ENCODE results near the gene EXOC6.
A peak's percentile ranks its signal among the peaks of the same experiment; 100 is the strongest.

The EXOC6 gene, protein sequence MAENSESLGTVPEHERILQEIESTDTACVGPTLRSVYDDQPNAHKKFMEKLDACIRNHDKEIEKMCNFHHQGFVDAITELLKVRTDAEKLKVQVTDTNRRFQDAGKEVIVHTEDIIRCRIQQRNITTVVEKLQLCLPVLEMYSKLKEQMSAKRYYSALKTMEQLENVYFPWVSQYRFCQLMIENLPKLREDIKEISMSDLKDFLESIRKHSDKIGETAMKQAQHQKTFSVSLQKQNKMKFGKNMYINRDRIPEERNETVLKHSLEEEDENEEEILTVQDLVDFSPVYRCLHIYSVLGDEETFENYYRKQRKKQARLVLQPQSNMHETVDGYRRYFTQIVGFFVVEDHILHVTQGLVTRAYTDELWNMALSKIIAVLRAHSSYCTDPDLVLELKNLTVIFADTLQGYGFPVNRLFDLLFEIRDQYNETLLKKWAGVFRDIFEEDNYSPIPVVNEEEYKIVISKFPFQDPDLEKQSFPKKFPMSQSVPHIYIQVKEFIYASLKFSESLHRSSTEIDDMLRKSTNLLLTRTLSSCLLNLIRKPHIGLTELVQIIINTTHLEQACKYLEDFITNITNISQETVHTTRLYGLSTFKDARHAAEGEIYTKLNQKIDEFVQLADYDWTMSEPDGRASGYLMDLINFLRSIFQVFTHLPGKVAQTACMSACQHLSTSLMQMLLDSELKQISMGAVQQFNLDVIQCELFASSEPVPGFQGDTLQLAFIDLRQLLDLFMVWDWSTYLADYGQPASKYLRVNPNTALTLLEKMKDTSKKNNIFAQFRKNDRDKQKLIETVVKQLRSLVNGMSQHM

DNA sequence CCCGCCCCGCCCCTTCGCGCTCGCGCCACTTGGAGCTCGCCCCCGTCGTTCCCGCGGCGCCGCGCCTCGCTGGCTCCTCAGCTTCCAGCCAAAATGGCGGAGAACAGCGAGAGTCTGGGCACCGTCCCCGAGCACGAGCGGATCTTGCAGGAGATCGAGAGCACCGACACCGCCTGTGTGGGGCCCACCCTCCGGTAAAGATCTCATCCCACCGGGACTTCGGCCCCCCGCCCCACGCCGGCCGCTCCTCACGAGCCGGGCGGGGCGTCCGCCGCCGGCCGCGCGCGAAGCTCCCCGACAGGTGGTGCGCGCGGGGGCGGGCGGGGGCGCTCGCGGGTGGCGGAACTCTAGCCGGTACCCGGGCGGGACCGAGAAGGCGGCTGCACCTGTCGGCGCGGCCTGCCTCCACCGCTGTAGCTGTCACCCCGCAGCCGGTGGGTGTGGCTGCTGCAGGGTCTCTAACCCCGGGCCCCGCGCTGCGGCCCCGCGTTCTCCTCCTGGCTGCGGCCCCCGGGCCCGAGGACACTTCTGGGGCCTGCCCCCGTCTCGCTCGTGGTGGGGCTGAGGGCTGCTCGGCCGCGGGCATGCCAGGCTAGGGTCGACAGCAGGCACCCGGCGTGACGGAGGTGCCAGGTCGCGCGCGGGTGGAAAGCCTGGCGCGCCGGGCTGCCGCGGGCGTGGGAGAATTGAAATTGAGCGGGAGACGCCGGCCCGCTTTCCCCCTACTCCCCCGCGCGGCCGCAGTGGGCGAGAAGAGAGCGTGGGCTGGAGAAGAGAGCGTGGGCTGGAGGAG lies at the start of gene EXOC6:
TSS of gene EXOC6 (plus strand) at position 80 of the 793 bp plus-strand sequence. CDS start at position 94, 14 bp downstream.
- H3K4me1 ChIP-seq (ENCODE audit: control insufficient read depth in 5 of 5, insufficient read depth in 5 of 5, low read length in 5 of 5): peaks cover 3 to 21% (median 17%) of the 10 kb centered on the region in 5 donors
- H3K4me3 ChIP-seq (ENCODE audit: low read depth in 1 of 5, low read length in 5 of 5): peak within 1 kb of the TSS; percentile 75 to 91 (median 84)
- peak within 1 kb of the TSS; percentile 65 to 81 (median 77) for H3K9ac ChIP-seq (ENCODE audit: low read length in 5 of 5)
- H3K27me3 ChIP-seq (ENCODE audit: control insufficient read depth in 5 of 5, insufficient read depth in 4 of 5, low read length in 5 of 5): no peaks in the 10 kb centered on the region
- peak within 1 kb of the TSS; percentile 57 for H3K27ac ChIP-seq (ENCODE audit: low read depth, low read length)
- no peaks in the 10 kb centered on the region for H3K9me3 ChIP-seq (ENCODE audit: control insufficient read depth in 5 of 5, low read length in 5 of 5)
- H3K36me3 ChIP-seq (ENCODE audit: control insufficient read depth in 5 of 5, insufficient read depth in 5 of 5, low read length in 5 of 5): no peaks in the 10 kb centered on the region

- H3K27ac ChIP-seq (ENCODE audit: low read depth, low read length): no peak overlapping the region
These were observed 48.8 kb upstream of the EXOC6 start for GRCh38 chr10:92799568-92799967.

DNA sequence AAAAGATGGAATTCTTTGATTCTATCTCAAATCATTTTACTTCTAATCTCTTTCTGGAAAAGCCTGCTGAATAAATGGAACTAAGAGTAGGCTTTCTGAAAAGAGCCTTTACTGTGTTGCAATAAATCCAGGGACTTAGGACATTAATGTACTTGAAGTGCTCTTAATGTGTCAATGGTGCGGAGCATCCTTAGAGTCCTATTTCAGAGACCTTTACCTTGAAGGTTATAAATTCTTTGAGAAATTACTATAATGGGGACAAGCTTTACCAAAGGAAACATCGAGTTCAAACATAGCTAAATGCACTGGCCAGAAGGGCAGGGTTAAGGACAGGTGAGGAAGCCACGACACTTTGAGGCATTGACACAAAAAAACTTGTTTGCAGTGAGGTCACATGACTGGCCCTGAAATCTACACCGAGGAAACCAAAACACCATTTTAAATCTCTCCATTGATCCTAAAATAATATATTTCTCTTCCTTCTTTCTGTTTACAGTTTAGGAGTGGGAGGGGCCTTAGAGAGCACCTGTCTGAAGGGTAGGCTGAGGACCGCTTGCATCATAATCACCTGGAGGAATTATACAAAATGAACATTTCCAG lies 48.1 kb upstream of the EXOC6 start:
- H3K27me3 ChIP-seq (ENCODE audit: control insufficient read depth in 5 of 5, insufficient read depth in 4 of 5, low read length in 5 of 5): no peaks in the 10 kb centered on the region
- H3K4me1 ChIP-seq (ENCODE audit: control insufficient read depth in 5 of 5, insufficient read depth in 5 of 5, low read length in 5 of 5): peaks cover 0 to 5% (median 0%) of the 10 kb centered on the region in 5 donors
- H3K4me3 ChIP-seq (ENCODE audit: low read depth in 1 of 5, low read length in 5 of 5): no peak overlapping the region
- H3K27ac ChIP-seq (ENCODE audit: low read depth, low read length): no peak overlapping the region
- no peaks in the 10 kb centered on the region for H3K9me3 ChIP-seq (ENCODE audit: control insufficient read depth in 5 of 5, low read length in 5 of 5)
- H3K36me3 ChIP-seq (ENCODE audit: control insufficient read depth in 5 of 5, insufficient read depth in 5 of 5, low read length in 5 of 5): no peaks in the 10 kb centered on the region
- H3K9ac ChIP-seq (ENCODE audit: low read length in 5 of 5): no peak overlapping the region

More at GRCh38 chr10:92799568-92799967, 48.8 kb upstream of the EXOC6 start:
- H3K9me3 ChIP-seq (ENCODE audit: control insufficient read depth in 5 of 5, low read length in 5 of 5): no peaks in the 10 kb centered on the region
- no peak overlapping the region for H3K9ac ChIP-seq (ENCODE audit: low read length in 5 of 5)
- H3K36me3 ChIP-seq (ENCODE audit: control insufficient read depth in 5 of 5, insufficient read depth in 5 of 5, low read length in 5 of 5): no peaks in the 10 kb centered on the region
- H3K27me3 ChIP-seq (ENCODE audit: control insufficient read depth in 5 of 5, insufficient read depth in 4 of 5, low read length in 5 of 5): no peaks in the 10 kb centered on the region
- H3K4me1 ChIP-seq (ENCODE audit: control insufficient read depth in 5 of 5, insufficient read depth in 5 of 5, low read length in 5 of 5): peaks cover 0 to 5% (median 0%) of the 10 kb centered on the region in 5 donors
- H3K4me3 ChIP-seq (ENCODE audit: low read depth in 1 of 5, low read length in 5 of 5): no peak overlapping the region

DNA sequence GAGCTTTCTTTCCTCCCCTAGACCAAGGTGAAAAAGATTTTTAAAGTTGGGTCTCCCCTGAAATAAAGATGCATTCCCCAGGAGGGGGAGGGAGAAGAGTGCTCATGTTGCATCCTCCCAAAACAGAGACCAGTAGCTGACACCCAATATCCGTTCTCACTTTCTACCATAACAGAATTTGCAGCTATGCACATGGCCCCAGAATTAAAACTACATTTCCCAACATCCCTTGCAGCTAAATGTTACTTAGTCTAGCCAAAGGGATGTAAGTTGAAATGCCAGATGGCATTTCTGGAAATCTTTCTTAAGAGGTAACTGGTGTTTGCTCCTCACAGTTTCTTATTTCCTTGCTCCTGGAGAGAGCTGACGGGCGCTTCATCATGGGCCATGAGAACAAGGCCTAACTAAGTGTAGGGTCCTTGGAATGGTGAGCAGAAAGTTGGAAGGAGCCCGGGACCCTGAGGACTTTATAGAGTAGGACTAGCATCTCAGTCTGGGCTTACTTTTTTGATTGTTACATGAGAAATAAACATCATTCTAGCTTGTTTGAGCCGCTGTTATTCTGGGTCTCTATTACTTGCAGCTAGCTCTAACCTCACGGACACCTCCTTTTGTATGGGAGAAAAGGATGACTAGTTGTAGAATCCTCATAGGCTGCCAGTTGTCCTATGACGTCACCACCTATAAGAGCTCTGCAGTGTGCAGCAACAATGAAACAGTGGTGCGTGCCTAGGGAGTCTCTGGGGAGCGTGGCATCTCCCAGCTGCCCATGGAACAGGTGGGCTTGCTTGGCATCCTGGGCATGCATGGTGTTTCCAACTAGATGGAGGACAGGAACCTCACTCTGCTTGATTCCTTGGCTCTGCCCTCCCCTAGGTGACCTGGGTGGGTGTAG lies 46.1 kb upstream of the EXOC6 start:
- Histone ChIP-seq H3K9me3 (ENCODE audit: control insufficient read depth in 5 of 5, low read length in 5 of 5) (no peaks in the 10 kb centered on the region), H3K27me3 (ENCODE audit: control insufficient read depth in 5 of 5, insufficient read depth in 4 of 5, low read length in 5 of 5) (no peaks in the 10 kb centered on the region), H3K4me3 (ENCODE audit: low read depth in 1 of 5, low read length in 5 of 5) (no peak overlapping the region), H3K9ac (ENCODE audit: low read length in 5 of 5) (no peak overlapping the region), H3K4me1 (ENCODE audit: control insufficient read depth in 5 of 5, insufficient read depth in 5 of 5, low read length in 5 of 5) (peaks cover 0 to 5% (median 0%) of the 10 kb centered on the region in 5 donors), H3K36me3 (ENCODE audit: control insufficient read depth in 5 of 5, insufficient read depth in 5 of 5, low read length in 5 of 5) (no peaks in the 10 kb centered on the region), H3K27ac (ENCODE audit: low read depth, low read length) (no peak overlapping the region)

DNA sequence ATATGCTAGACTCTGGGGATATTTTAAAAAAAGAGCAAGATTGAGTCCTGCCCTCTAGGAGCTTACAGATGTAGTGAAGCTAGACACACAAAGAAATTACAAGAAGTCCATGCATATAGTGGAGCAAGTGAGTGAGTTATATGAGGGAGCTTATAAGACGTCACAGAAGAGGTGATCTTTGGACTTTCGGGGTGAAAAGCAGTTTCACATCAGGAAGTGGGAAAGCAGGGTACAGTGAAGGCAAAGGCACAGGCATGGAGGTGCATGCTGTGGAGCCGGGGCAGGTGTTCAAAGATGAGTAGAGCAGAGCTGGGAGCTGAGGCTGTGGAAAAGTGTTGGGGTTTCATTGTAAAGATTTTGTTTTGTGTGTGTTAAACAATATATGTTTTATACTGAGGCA lies 38.5 kb upstream of the EXOC6 start:
- H3K36me3 ChIP-seq (ENCODE audit: control insufficient read depth in 5 of 5, insufficient read depth in 5 of 5, low read length in 5 of 5): no peaks in the 10 kb centered on the region
- H3K27ac ChIP-seq (ENCODE audit: low read depth, low read length): no peak overlapping the region
- H3K27me3 ChIP-seq (ENCODE audit: control insufficient read depth in 5 of 5, insufficient read depth in 4 of 5, low read length in 5 of 5): peaks cover 0 to 3% (median 0%) of the 10 kb centered on the region in 5 donors
- peaks cover 0 to 4% (median 0%) of the 10 kb centered on the region in 5 donors for H3K4me1 ChIP-seq (ENCODE audit: control insufficient read depth in 5 of 5, insufficient read depth in 5 of 5, low read length in 5 of 5)
- no peak overlapping the region for H3K4me3 ChIP-seq (ENCODE audit: low read depth in 1 of 5, low read length in 5 of 5)
- H3K9ac ChIP-seq (ENCODE audit: low read length in 5 of 5): no peak overlapping the region
- H3K9me3 ChIP-seq (ENCODE audit: control insufficient read depth in 5 of 5, low read length in 5 of 5): no peaks in the 10 kb centered on the region

DNA sequence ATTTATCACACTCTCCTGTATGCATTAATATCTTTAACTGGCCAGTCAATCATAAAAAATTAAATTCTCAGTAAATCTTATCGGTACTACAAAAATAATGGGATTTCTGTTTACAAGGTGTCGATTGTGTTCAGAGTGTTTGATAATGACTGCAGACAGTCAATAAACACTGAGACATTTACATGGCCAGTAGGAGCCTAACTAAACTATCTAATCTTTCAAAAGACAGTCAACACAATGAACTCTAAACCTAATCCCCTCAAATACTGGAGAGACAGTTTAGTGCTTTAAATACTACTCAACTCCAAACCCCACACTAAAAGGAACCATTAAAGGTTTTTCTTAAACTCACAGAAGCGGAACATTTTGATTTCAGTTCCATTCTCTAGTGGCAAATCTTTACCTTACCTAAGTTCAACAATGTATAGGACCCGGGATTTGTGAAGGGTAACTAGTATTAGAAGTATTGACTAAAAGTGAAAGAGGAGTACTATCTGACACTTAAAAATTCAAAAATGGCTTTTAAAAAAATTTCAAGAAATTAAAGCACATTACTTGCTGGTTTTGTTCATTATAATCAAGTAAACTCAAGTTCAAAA lies 37.3 kb upstream of the EXOC6 start:
- no peak overlapping the region for H3K27ac ChIP-seq (ENCODE audit: low read depth, low read length)
- no peak overlapping the region for H3K4me3 ChIP-seq (ENCODE audit: low read depth in 1 of 5, low read length in 5 of 5)

GRCh38 chr10:92811986-92812385 lies 36.3 kb upstream of the EXOC6 start:
- H3K27ac ChIP-seq (ENCODE audit: low read depth, low read length): no peak overlapping the region
- H3K4me3 ChIP-seq (ENCODE audit: low read depth in 1 of 5, low read length in 5 of 5): no peak overlapping the region
- no peaks in the 10 kb centered on the region for H3K9me3 ChIP-seq (ENCODE audit: control insufficient read depth in 5 of 5, low read length in 5 of 5)
- no peaks in the 10 kb centered on the region for H3K36me3 ChIP-seq (ENCODE audit: control insufficient read depth in 5 of 5, insufficient read depth in 5 of 5, low read length in 5 of 5)
- H3K4me1 ChIP-seq (ENCODE audit: control insufficient read depth in 5 of 5, insufficient read depth in 5 of 5, low read length in 5 of 5): peaks cover 0 to 19% (median 0%) of the 10 kb centered on the region in 5 donors
- H3K9ac ChIP-seq (ENCODE audit: low read length in 5 of 5): no peak overlapping the region
- H3K27me3 ChIP-seq (ENCODE audit: control insufficient read depth in 5 of 5, insufficient read depth in 4 of 5, low read length in 5 of 5): peaks cover 0 to 3% (median 0%) of the 10 kb centered on the region in 5 donors

More for the DNA sequence above, 37.3 kb upstream of the EXOC6 start:
- Histone ChIP-seq H3K36me3 (ENCODE audit: control insufficient read depth in 5 of 5, insufficient read depth in 5 of 5, low read length in 5 of 5) (no peaks in the 10 kb centered on the region), H3K4me1 (ENCODE audit: control insufficient read depth in 5 of 5, insufficient read depth in 5 of 5, low read length in 5 of 5) (peaks cover 0 to 12% (median 0%) of the 10 kb centered on the region in 5 donors), H3K27me3 (ENCODE audit: control insufficient read depth in 5 of 5, insufficient read depth in 4 of 5, low read length in 5 of 5) (peaks cover 0 to 3% (median 0%) of the 10 kb centered on the region in 5 donors), H3K9ac (ENCODE audit: low read length in 5 of 5) (no peak overlapping the region), H3K9me3 (ENCODE audit: control insufficient read depth in 5 of 5, low read length in 5 of 5) (no peaks in the 10 kb centered on the region)

- H3K27me3 ChIP-seq (ENCODE audit: control insufficient read depth in 5 of 5, insufficient read depth in 4 of 5, low read length in 5 of 5): peaks cover 0 to 3% (median 0%) of the 10 kb centered on the region in 5 donors
- no peak overlapping the region for H3K9ac ChIP-seq (ENCODE audit: low read length in 5 of 5)
- no peak overlapping the region for H3K27ac ChIP-seq (ENCODE audit: low read depth, low read length)
These were observed 34.3 kb upstream of the EXOC6 start for GRCh38 chr10:92813979-92814378.

More at GRCh38 chr10:92813979-92814378, 34.3 kb upstream of the EXOC6 start:
- Histone ChIP-seq H3K4me1 (ENCODE audit: control insufficient read depth in 5 of 5, insufficient read depth in 5 of 5, low read length in 5 of 5) (peaks cover 0 to 21% (median 0%) of the 10 kb centered on the region in 5 donors), H3K36me3 (ENCODE audit: control insufficient read depth in 5 of 5, insufficient read depth in 5 of 5, low read length in 5 of 5) (no peaks in the 10 kb centered on the region), H3K9me3 (ENCODE audit: control insufficient read depth in 5 of 5, low read length in 5 of 5) (no peaks in the 10 kb centered on the region), H3K4me3 (ENCODE audit: low read depth in 1 of 5, low read length in 5 of 5) (no peak overlapping the region)
